SIG-M5 treated with dmso at 0.1 percent for 504 hours (cell line): ENCODE data around the gene ABLIM2.
"Not testable (repeated sequence)": the region's sequence is repeated elsewhere in the genome, so short reads cannot be mapped to it uniquely, and the experiment has no call there.

Experiments used
- DNase-seq: peaks from one replicate; lab custom pipeline; 2025; ENCODE audit not compliant: unreplicated experiment; lab: John Stamatoyannopoulos, UW

ABLIM2 gene

DNA sequence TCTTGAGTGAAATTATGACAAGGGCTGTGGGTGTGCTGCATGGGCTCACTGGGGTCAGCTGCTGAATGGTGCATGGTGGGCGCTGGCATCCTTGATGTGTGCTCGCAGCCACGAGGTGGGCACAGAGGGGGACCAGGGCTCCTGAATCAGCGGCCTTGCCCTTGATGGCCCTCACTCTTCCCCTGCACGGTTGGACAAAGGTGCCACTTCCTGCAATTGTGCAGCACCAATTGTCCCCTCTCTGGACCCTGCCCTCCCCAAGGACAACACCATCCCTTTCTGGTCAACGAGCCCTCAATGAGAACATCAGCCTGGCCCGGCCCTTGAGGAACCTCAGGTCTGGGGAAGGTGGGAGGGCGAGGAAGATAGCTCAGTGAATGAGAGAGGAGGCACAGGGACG lies 16.1 kb downstream of the ABLIM2 start:
- no peak for DNase-seq

DNA sequence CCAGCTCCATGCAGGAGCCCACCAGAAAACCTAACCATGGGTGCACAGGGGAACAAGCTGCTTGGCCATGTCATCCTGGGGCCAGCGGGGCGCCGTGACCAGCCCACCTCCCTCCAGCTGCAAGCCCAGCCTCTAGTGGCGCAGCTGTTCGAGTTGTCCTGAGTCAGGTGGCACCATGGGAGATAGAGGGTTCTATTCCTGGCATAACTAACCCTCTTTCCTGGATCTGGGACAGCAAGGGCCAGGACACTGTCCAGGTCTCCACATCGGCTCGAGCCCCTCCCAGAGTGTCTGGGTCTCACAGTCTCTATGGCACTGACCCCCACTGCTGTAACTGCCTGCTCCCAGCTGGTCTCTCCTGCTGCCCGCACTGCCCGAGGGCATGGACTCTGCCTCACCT lies 16.7 kb downstream of the ABLIM2 start:
- no peak for DNase-seq

DNA sequence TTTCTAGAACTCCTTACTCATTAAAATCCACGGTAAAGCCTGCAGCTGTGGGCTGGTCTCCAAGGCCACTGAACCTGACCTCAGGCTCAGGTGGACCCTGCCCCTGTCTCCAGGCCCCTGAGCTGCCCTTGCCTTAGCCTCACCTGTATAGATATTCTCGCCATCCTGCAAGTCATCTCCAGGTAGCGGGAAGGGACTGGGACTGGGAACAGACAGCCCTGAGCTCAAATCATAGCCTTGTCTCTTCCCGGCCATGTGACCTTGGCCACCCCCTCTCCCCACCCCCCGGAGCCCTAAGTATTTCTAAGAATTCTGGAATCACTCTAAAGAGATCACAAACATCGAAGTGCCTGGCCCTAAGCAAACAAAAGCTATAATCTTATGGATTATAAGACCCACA lies 17.7 kb downstream of the ABLIM2 start:
- DNase-seq = no peak

DNA sequence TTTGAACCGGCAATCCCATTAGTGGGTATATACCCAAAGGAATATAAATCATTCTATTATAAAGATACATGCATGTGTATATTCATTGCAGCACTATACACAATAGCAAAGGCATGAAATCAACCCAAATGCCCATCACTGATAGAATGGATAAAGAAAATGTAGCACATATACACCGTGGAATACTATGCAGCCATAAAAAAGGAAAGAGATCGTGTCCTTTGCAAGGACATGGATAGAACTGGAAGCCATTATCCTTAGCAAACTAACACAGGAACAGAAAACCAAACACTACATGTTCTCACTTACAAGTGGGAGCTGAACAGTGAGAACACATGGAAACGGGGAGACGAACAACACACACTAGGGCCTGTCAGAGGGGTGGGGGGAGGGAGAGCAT lies 18.9 kb downstream of the ABLIM2 start:
- not testable (repeated sequence) for DNase-seq

DNA sequence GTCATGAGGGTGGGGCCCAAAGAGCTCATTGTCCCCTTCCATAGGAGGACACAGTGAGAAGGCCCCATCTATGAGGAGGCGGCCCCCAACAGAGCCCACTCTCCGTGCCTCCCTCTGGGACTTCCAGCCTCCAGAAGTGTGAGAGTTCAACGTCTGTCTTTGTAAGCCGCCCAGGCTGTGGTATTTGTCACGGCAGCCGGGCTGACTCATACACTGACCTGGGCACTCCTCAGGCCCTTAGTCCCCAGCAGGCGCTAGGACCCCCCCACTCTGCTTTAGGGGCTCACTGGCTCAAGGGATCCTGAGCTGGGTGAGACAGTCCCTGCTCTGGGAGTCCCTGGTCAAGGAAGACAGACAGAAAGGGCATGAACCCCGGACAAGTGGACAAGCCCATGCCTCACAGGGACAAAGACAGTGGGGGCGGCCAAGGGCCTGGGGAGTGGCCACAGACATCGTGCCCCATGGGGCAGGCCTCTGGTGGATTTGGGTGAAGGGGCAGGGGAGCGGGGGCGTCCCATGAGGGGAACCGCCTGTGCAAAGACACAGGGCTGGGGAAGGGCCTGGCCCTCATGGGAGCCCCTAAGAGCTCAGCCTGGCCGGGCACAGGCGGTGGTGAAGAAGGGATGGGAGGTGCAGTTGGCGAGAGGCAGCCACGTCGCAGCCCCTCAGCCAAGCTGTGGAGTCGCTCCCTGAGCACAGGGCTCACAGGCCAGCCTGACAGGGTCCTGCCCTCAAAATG lies 21.5 kb downstream of the ABLIM2 start:
- DNase-seq = no peak

DNA sequence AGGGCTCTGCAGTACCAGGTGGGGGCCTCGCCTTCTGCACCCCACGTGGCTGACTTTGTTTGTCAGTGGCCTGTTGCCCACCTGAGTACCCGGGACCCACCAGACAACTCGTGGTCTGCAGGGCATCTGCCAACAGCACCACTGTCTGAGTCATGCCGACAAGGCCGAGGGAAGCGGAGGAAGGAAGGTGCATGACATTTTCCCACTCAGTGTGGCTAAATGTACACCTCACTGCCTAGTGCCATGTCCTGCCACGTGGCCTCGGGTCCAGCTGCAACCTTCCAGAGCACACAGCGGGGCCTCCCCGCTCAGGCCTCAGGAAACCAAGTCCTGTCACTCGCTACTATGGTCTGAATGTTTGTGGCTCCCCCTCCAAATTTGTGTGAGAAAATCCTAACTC lies 22.1 kb downstream of the ABLIM2 start:
- DNase-seq = no peak

DNA sequence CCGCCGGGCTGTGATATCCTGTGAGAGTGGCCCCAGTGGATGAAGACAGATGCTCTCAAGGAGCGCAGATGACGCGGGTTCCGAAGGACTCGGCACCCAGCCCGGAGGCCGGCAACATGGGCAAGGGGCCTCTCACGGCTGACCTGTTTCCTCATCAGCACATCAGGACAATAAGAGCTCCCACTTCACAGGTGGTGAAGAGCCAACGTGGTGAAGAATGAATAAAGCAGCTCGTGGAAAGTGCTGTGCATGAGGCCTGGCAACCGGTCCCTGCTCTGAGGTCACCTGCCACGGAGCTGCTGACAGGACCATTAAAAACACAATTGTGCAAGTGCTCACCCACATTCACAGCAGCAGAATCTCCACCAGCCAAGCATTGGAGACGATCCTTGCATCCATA lies 22.9 kb downstream of the ABLIM2 start:
- no peak for DNase-seq

DNA sequence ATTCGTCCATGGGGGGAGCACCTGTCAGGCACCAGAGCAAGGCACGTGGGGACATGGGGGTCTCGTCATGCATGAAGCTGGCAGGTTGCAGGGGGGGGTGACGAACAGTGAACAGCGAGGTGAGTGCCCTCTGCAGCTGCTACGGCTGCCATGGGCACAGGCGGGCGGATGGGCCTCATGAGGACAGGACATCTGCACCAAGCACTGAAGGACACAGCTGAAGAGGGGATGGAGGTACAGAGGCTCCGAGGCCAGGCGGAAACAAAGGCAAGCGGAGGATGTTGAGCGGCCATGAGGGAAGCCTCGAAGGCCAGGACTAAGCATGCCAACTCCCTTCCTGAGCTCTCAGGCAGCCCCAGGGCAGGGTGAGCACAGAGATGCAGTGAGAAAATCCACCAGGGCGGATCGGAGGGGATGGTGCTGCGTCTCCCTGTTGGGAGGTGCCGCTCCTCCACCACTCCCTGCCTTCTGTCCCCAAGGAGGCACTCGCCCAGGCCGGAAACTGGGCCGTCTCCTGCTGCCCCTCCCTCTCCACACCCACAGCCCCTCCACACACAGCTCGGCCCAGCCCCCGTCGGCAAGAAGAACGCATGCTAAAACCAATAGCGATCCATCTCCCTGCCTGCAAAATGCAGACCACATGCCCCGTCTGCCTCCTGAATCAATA lies 24.6 kb downstream of the ABLIM2 start:
- DNase-seq = no peak

DNA sequence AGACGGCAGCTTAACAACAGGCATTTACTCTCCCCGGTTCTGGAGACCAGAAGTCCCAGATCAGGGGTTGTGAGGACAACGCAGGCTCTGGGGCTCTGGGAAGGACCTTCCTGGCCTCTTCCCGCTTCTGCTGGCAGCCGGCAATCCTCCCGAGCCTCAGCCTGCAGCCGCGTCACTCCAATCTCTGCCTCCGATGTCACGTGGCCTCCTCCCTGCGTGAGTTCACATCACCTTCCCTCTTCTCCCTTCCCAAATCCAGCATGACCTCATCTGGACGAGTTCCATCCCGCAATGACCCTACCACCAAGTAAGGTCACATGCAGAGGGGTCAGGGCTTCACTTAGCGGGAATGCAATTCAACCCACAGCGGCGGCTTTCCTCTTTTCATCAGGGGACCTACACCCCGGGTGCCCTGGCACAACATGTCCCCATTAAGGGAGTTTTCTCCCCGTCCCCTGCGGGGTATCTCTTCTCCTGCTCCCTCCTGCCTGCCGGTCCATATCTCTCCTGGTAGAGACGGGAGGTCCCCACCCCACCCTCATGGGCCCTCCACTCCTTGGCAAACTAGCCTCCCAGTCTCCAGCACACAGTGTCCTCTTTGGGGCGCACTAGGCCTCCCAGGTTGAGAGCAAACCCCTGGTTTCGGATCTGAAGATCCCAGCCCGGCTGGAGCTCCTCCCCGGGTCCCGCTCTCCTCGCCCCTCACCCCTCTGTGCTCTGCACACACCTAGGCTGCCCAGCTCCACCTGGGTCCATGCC lies 25.5 kb downstream of the ABLIM2 start:
- DNase-seq = no peak

DNA sequence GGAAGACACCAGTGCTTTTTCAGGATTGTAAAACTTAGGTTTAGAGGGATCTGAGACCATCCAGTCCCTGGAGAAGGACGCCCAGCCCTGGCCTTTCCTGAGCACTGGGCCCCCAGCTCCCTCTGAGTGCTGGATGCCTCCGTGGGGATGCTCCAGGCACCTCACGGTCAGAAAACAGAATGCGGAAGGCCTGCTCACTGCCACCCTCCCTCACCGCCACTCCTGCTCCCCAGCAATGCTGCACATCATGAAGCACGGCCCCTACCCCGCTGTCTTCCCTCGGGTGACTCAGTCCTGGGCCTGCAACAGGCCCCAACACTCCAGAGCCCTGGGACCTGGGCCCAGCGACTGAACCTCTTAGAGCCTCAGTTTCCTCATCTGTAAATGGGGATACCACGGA lies 26.2 kb downstream of the ABLIM2 start:
- no peak for DNase-seq

DNA sequence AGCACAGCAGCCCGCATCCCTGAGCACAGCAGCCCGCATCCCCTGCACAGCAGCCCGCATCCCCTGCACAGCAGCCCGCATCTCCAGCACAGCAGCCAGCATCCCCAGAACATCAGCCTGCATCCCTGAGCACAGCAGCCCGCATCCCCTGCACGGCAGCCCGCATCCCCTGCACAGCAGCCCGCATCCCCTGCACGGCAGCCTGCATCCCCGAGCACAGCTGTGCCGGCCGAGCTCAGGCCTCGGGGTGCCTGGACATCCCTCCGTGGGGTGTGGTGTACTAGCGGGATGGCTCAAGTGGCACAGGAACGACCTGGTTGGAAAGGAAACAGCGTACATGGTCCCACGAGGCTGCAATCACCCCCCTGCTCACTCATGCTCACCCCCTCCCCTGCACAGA lies 26.8 kb downstream of the ABLIM2 start:
- DNase-seq = no peak

DNA sequence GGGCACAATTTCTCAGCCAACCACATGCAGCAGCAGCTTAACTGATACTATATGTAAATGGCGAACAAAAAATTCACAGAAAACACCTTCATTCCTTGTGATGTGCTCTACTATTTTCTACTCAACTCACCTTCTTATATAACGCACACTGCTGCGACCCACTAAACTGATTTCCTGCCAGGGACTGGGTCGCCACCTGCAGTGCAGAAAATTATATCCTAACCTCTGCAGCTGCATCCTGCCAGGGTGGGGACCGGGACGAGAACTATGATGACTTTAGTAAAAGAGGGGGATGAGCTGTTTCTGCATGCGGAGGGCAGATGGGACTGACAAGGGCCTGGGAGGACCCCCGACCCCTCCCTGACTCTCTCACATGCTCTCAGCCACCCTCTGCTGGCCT lies 27.4 kb downstream of the ABLIM2 start:
- no peak for DNase-seq

DNA sequence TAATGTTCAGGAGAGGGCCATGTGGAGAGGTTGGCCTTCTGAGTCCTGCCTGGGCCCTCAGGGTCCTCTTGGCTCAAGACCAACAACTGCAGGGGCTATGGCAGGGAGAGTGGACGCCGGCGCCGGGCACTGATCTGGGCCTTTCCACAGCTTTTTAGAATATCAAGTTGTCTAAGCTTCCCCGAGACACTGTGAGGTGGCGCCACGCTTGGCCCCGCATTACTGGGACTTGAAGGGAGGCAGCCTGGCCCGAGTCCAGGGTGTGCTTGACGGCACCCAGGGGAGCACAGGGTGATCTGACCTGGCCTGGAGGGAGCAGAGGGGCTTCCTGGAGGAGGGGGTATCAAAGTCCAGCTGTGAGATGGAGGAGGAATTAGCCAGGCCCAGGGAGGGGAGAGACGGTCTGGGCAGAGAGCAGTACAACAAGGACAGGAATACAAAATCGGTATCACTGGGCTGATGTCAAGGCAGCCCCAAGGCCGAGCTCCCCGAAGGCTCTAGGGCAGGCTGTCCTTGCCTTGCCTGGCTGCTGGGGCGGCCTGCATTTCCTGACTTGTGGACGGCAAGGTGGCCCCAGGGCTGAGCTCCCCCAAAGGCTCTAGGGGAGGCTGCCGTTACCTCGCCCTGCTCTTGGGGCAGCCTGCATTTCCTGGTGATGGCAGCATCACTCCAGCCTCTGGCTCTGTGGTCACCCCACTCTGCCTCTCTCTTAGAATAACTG lies 28.1 kb downstream of the ABLIM2 start:
- no peak for DNase-seq

DNA sequence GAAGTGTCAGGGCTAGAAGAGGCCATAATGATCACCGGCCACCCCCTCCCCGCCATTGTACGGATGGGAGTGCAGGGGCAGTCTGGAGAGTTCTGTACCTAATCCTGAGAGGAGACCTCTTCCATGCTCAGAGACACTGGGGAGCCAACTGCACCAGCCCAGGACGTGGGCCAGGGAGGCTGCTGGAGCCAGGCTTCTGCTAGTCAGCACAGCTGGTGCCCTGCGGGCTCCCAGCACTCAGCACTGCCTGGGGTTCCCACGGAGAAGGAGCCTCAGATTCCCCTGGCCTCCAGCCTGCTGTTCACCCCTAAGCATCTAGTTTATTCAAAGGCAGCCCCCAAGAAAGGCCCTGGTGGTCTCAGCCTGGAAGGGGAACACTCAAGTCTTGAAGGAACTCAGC lies 28.8 kb downstream of the ABLIM2 start:
- DNase-seq = no peak

DNA sequence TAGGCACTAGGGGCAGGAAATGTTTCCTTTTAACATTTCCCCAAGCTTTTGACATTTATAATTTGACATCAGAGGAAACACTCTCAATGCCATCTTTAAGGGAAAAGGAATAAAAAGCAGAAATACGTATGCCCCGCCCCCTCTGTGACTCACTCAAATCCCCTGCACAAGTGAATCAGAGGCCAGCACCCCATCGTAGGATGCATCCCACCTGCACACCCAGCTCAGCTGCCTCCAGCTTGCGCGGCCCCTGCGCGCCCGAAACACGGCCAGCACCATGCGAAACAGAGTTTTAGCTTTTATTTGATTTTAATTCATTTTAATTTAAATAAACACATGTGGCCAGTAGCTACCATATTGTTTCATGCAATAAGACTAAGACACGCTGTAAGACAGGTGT lies 29.5 kb downstream of the ABLIM2 start:
- no peak for DNase-seq

DNA sequence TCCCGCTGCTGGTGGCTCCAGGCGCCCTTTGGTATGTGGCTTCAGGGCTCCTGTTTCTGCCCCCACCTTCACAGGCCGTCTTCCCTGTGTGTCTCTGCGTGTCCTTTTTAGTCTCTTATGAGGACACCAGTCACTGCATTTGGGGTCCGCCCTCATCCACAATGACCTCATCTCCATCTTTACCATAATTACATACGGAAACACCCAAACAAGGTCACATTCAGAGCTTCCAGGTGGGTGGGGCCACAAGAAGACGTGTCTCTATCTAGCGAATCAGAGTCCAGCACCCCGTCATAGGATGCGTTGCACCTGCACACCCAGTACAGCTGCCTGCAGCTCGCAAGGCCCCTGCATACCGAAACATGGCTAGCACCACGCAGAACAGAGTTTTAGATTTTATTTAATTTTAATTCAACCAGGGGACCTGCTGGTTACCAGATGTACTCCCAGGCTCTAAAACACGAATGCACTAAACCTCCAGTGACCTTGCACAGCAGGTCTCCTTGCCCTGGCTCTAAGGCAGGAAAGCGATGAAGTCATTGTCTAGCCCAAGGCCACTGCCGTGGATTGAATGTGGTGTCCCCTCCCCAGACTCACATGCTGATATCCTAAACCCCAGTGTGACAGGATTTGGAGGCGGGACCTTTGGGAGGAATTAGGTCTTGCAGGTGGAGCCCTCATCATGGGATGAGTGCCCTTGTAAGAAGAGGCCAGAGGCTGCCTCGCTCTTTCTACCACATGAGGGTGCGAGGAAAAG lies 30.3 kb downstream of the ABLIM2 start:
- no peak for DNase-seq

DNA sequence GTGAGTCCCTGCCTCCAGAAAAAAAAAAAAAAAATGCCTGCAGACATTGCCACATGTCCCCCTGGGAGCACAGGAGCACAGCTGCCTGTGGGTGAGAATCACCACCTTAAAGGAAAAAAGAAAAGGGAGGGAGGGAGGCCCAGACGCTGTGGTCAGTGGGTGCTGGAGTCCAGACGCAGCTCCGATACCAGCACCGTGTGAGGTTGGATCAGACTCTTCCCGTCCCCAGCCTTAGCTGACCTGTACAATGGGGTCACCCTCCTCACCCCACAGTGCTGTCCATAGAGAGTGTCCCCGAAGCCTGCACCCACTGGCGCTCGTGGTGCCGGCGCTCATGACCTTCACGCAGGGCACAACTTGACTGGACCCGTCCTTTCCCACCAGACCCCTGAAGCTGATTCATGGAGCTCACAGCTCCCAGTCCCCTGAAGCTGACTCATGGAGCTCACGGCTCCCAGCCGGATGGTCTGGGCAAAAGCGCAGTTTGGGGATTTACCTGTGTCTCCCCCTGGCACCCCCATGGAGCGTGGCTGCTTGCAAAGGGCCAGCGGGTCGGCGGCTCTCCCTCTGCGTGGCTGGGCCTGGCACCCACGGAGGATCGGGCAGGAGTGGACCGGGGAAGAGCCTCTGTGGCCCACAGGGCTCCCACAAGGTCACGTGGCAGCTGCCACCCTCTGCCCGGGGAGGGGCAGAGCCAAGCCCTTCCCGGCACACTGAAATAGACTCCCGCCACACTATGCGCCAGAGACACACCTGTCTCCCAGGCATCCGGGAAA lies 31.4 kb downstream of the ABLIM2 start:
- no peak for DNase-seq

DNA sequence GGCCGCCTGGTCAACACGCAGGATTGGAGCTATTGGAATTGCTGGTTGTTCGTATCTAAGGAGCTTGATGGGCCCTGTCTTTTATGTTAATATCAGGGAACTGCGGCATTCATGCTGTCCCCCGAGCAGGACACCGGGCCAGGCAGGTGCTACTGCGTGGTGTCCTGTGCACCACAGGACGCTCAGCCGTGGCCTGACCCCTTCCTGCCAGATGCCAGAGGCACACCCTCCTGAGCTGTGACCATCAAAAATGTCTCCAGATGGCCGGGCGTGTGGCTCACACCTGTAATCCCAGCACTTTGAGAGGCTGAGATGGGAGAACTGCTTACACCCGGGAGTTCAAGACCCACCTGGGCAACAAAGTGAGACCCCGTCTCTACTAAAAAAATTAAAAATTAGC lies 32.1 kb downstream of the ABLIM2 start:
- no peak for DNase-seq

DNA sequence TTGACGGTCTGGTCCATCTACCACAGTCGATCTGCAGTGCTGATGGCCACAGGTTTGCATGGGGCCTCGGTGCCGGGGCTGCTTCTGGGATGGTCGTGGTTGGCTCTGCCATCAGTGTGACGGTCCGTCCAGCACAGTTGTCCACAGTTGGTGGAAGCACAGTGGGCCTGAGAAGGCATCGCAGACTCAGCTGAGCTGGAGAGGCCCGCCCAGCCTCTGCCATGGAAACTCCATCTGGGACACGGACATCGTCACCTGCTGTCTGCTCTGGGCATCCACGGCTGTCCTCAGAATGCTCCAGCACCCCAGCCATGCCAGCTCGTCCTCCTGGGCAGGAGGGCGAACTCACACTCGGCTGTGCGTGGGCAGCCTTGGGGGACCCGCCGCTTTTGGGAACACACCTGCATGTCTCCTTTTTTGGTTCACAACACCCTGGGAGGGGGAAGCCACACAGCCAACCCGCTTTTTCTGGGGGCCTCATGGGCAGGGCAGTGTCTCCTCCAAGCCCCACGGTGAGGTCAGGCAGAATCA lies 33.0 kb downstream of the ABLIM2 start:
- DNase-seq = no peak

DNA sequence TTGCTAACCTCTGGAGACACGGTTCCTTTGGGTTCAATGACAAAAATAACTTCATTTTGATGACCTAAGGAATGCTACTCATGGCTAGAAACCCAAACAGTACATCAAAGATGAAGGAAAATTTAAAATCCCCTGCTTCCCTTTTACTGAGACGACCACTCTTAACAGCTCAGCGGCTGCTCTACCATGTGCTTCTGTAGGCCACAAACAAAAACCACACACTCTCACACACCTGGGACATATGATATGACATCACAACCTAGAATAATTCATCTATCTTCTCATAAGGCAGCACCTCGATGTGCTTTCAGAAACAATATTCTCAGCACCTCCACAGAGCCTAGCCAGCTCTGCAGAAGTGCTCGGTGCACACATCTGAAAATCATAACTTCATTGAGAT lies 34.7 kb downstream of the ABLIM2 start:
- DNase-seq = no peak
